GM19043 (cell line): ENCODE results near the gene PTPN23.

Experiments used
- ATAC-seq: cut with Tn5 transposase; IDR thresholded peaks from one replicate; pipeline ENCODE4 v1.9.1; 2021; ENCODE audit warnings: low read depth; ENCODE audit not compliant: unreplicated experiment

PTPN23 gene

GRCh38 chr3:47418167-47419082 lies 37.6 kb downstream of the PTPN23 start:
- no peak for ATAC-seq

DNA sequence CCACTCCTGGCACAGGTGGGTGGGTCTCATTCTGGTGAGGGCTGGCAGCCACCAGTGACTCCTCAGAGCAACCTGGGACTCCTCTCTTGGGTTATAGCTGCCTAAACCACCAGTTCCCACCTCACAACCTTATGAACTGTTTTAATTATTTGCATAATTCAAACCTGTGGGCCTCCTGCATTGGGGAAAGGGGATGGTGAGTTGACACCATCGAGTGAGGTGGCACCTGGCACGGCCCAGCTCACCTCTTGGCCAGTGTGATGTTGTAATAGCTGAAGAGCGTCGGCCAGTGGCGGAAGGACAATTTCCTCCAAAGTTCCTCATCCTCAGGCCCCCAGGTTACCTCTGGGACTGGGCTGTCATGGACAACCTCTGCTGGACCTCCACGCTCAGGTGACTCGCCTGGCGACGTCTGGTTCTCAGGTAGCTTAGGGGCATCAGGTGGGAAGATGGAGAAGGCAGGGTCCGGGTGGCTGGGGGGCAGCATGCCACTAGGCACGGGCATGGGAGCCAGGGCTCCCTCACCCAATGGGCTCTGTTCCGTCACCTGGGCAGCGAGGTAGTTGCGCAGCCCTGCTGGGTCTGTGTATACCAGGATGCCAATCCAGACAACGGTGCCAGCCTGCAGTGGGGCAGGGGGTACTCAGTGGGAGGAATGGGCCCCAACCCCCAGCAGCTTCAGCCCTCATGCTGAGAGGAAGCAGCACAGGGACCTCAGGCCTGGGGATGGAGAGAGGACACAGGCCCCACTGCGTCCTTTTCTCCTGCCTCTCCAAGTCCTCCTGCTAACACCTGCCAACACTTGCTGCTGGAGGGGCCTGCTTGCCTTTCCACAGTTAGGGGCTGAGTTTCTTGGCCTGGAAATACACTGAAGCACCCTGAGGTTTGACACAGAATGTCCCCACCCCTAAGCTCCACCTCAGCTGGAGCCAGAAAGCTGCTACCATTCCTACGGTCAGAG lies 38.5 kb downstream of the PTPN23 start:
- no peak for ATAC-seq

GRCh38 chr3:47420044-47420430 lies 39.2 kb downstream of the PTPN23 start:
- no peak for ATAC-seq

DNA sequence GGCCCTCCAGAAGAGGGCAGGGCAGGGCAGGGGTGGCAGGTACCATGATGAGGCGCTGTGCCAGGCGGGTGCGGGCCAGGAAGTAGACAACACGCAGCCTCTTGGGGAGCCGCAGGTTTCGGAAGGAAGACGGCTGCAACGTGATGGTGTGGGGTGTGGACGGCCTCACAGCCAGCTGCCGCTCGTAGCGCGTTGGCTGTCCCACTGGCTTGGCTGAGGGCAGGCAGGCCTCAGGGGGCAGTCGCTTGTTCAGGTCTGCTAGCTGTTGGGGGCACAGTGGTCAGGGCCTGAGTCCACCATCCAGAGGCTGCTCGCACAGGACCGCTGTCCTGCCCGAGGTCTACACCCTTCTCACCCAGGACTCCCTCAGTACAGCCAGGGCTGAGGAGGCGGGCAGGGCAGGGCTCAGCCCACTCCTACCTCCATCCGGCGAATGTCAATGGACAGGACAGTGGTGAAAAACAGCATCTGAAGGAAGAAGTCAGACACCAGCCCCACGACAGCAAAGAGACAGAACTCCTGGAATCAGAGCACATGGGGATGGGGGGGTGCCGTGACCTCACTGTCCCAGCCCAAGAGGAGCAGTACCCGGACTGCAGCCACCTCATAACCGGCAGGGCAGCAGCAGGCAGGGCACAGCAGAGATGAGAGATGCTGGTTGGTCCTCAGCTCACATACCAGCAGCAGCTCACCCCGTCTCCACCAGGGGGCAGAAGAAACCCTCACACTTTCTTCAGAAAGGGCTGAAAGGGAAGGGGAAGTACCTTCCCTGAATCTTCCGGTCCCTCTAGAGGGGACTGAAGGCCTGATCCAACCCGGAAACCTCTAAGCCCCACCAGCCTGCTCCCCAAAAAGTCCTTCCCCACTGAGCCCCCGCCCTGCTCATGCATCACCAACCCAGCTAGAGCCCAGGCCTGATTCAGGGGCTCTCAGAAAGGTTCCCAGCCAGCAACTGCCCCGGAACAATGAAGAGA lies 40.0 kb downstream of the PTPN23 start:
- peak; percentile 89 for ATAC-seq

- no peak for ATAC-seq
Measured at GRCh38 chr3:47421741-47422649, 41.2 kb downstream of the PTPN23 start.

- no peak for ATAC-seq
Measured at GRCh38 chr3:47422743-47423142, 41.9 kb downstream of the PTPN23 start.

DNA sequence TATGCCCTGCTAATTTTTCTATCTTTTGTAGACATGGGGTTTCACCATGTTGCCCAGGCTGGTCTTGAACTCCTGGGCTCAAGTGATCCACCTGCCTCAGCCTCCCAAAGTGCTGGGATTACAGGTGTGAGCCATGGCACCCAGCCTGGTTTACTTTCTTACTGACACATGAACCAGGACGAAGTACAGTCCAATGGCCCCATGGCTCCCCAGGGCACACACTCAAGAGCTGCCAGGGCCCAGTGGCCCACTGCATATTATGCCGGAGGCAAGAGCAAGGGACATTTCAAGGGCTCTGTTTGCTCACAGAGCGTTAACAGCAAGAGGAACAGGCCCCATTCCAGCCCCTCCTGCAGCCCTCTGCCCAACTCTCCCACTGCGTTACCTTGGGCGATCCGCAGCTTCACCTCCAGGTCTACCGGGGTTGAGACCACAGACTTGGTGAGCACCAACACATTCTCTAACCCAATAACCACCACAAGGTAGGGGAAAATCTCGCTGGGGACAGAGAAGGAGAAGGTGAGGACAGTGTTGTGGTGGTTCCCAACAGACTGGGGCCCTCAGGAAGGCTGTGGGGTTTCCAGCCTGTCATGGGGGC lies 42.8 kb downstream of the PTPN23 start:
- no peak for ATAC-seq

DNA sequence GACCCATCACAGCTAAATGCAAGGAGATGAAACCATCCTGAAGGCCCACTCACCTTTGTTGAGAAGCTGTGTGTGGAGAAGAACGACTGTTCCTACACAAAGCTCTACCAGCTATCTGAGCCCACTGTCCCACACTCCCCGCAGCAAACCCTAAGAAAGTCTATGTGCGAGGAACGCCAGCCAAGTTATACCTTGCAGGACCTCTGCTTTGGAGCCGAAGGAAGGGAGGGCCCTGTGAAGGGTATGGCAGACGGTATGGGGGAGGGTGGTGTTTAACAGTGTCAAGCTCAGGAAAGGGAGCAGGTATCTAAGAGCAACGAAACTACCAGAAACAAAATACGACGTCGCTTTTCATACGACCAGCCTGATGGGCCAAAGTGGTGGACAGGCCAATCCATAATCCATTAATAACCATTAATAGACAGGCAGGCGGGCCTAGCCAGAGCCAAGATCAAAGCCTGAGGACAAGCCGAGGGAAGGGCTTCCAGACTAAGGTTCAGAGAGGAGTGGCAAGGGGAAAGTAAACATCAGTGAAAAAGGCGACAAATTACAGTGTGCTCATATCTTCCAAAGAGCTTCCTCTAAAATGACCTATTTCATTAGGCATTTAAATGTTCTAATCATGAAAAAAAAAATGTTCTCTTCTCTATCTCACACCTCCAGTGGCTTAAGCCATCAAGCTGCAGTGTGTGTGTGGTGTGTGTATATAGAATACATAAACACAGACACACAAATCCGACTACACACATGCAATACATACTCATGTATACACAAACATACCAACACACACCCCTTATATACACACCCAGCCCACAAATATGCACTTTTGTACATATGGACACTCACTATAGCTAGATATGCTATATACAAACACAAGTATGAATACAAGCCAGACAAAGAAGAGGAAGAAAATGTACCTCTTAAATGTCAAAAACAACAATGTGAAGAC lies 43.9 kb downstream of the PTPN23 start:
- no peak for ATAC-seq

DNA sequence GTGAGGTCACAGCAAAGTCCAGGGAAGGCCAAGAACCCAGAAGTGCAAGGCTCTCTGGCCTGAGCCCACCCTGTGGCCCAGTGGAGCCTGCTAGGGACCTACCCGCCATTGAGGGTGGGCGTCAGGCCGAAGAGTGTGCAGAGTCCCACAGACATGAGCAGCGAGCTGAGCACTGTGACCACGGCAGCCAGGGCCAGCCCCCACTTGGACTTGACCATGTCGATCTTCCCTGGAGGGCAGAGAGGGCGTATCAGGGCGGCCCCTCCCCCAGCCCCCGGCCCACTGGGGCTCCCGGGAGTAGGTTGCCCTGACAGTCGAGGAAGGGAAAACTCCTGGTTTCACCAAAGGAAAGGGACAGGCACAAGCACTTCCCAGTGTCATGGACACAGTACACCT lies 44.6 kb downstream of the PTPN23 start:
- ATAC-seq = no peak

GRCh38 chr3:47425959-47426358 lies 45.1 kb downstream of the PTPN23 start:
- no peak for ATAC-seq

GRCh38 chr3:47427866-47428265 lies 47.0 kb downstream of the PTPN23 start:
- no peak for ATAC-seq

GRCh38 chr3:47428662-47429061 lies 47.8 kb downstream of the PTPN23 start:
- no peak for ATAC-seq

DNA sequence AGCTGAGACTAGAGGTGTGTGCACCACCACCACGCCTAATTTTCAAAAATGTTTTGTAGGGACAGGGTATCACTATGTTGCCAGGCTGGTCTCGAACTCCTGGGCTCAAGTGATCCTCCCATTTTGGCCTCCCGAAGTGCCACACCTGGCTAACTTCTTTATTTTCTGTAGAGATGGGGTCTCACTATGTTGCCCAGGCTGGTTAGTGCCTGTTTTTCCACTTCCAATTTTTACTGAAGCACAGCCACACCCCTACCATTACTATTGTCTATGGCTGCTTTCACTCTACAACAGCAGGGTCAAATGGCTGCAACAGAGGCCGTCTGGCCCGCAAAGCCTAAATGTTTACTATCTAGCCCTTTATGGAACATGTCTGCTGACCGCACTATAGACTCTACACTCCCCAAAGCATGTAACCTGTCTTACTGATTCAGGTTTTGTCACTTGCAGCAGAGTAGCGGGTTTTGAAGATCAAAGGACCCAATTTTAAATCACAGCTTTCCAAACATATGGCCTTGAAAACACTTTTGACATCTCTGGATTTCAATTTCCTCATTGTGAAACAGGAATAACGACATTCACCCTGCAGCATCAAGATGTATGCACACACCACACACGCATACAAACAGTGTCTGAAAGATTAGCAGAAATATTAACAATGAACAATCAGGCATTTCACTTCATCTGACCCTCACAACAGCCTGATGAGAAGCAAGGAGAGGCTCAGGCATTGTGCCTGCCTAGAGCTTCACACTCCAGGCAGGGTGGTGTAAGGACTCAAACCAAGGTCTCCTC lies 48.9 kb downstream of the PTPN23 start:
- no peak for ATAC-seq

GRCh38 chr3:47430606-47431005 lies 49.8 kb downstream of the PTPN23 start:
- ATAC-seq = no peak

DNA sequence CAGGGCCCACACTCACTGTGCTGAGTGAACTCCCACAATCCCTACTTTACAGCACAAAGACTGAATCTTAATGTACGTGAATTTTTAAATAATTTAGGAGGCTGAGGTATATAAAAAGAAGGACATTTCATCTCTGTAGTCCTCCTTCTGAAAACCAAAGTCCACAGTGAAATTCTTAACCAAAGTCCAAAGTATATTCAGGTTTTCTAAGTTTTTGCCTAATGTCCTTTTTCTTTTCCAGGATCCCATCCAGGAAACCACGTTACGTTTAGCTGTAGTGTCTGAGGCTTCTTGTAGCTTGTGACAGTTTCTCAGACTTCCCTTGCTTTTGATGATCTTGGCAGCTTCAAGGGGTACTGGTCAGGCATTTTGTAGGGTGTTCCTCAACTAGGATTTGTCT lies 50.4 kb downstream of the PTPN23 start:
- ATAC-seq = no peak

DNA sequence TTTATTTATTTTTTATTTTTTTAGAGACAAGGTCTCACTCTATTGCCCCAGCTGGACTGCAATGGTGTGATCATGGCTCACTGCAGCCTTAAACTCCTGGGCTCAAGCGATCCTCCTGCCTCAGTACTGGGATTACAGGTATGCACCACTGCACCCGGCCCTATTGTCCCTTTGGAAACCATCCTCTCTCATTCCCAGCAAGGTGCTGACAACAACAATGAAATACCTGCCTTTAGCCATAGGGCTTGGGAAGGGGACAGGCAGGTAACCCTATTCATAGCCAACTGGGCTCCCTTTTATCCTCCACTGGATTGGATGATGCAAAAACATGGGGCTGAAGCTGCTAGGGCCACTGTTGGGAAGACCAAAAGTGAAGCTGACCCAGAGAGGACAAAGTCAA lies 51.9 kb downstream of the PTPN23 start:
- no peak for ATAC-seq

DNA sequence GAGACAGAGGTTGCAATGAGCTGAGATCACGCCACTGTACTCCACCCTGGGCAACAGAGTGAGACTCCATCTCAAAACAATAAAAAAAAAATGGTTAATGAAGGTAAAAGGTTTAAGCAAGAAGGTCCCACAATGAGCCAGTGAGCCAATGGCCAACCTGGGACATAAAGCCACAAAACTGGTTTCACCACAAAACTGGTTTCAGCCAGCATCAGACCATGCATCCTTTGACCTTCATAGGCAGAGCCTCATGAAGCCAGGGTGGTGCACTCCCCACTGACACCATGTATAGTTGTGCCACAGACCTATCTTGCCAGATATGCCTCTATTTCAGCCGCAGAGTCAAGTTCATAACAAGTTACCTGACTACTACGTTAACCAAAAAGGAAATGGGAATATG lies 53.0 kb downstream of the PTPN23 start:
- ATAC-seq = no peak
